GM19397 (cell line): ENCODE measurements around the gene CD63.
"Not testable (repeated sequence)": the region's sequence is repeated elsewhere in the genome, so short reads cannot be mapped to it uniquely, and the experiment has no call there.

Source experiments
- ATAC-seq: cut with Tn5 transposase; IDR thresholded peaks from one replicate; pipeline ENCODE4 v1.9.1; 2021; ENCODE audit warnings: mild to moderate bottlenecking, moderate library complexity; ENCODE audit not compliant: unreplicated experiment

CD63 gene

GRCh38 chr12:55728939-55729818 lies at the start of gene CD63:
CD63 (minus strand) TSS chr12:55729009; CDS start chr12:55728341, 668 bp downstream.
- peak; percentile 74 for ATAC-seq

- no peak for ATAC-seq
Measured at GRCh38 chr12:55777856-55778255, 49.0 kb upstream of the CD63 start.

GRCh38 chr12:55771736-55772135 lies 42.9 kb upstream of the CD63 start:
- no peak for ATAC-seq

- ATAC-seq = no peak
Measured at GRCh38 chr12:55767156-55767555, 38.3 kb upstream of the CD63 start.

- no peak for ATAC-seq
Measured at GRCh38 chr12:55765736-55766290, 37.0 kb upstream of the CD63 start.

GRCh38 chr12:55762646-55763045 lies 33.8 kb upstream of the CD63 start:
- no peak for ATAC-seq

GRCh38 chr12:55760663-55761062 lies 31.9 kb upstream of the CD63 start:
- ATAC-seq = no peak

- not testable (repeated sequence) for ATAC-seq
Measured at GRCh38 chr12:55758575-55758974, 29.8 kb upstream of the CD63 start.

- no peak for ATAC-seq
Measured at GRCh38 chr12:55757701-55758100, 28.9 kb upstream of the CD63 start.

GRCh38 chr12:55755246-55755645 lies 26.4 kb upstream of the CD63 start:
- no peak for ATAC-seq

- no peak for ATAC-seq
Measured at GRCh38 chr12:55748230-55748993, 19.6 kb upstream of the CD63 start.

- no peak for ATAC-seq
Measured at GRCh38 chr12:55746913-55747231, 18.1 kb upstream of the CD63 start.

GRCh38 chr12:55746174-55746912 lies 17.5 kb upstream of the CD63 start:
- no peak for ATAC-seq

- no peak for ATAC-seq
Measured at GRCh38 chr12:55745361-55746173, 16.8 kb upstream of the CD63 start.

- ATAC-seq = no peak
Measured at GRCh38 chr12:55744340-55745030, 15.7 kb upstream of the CD63 start.

GRCh38 chr12:55743406-55744339 lies 14.9 kb upstream of the CD63 start:
- ATAC-seq = peak; percentile 58

- ATAC-seq = peak; percentile 33
Measured at GRCh38 chr12:55742719-55743405, 14.1 kb upstream of the CD63 start, which contains the start of gene GDF11. GDF11 (plus strand) TSS chr12:55743122; CDS start chr12:55743317, 195 bp downstream.
